Pancreas (tissue), 10 donors: ENCODE data around the gene CLRN1. TPM values are rescaled to one million over a fixed set of nuclear protein-coding genes. Genes with fewer than 3 reads are reported as not detected.
"Not testable (repeated sequence)": the region's sequence is repeated elsewhere in the genome, so short reads cannot be mapped to it uniquely, and the experiment has no call there.

ENCODE experiments used
- ATAC-seq, 4 donors: fragments of 200-7000 bp; cut with Tn5 transposase; one replicate each; pipeline versions ENCODE4 v1.8.0 to v1.9.1; 2020; ENCODE audit warnings: mild to moderate bottlenecking in 4 of 4, moderate library complexity in 4 of 4
- DNase-seq, 6 donors: peaks; one replicate each; pipeline ENCODE4 v3.0.0-alpha.2; 2020
- FAIRE-seq: peaks from 2 replicates; lab custom pipeline; 2012; peaks lifted over from hg19 to GRCh38; lab: Jason Lieb, UNC
- H3K27ac ChIP-seq, 4 donors: fragments of 200-600 bp; sonication (generic); 1 replicate in 3 of 4; 2 replicates in 1 of 4; pipeline versions ENCODE4 v1.5.0 to v1.8.0; 2020
- H3K27me3 ChIP-seq, 4 donors: fragments of 200-600 bp; one replicate each; pipeline ENCODE4 v1.8.0; 2021
- H3K36me3 ChIP-seq, 3 donors: fragments of 200-600 bp; sonication (generic) in 1 of 3; one replicate each; pipeline versions ENCODE4 v1.5.0 to v1.8.0; 2020 to 2021
- H3K4me1 ChIP-seq, 3 donors: fragments of 200-600 bp; one replicate each; pipeline ENCODE4 v1.8.0; 2021
- H3K4me3 ChIP-seq, 4 donors: fragments of 200-600 bp; sonication (generic) in 2 of 4; one replicate each; pipeline versions ENCODE4 v1.5.0 to v1.8.0; 2020 to 2021
- H3K9me3 ChIP-seq, 4 donors: fragments of 200-600 bp; one replicate each; pipeline ENCODE4 v1.8.0; 2021
- WGBS, 2 donors: extraction: QIAGEN DNeasy Blood & Tissue Kit; methylation state at CpG; one replicate each; pipeline ENCODE4 v1.1.7; 2013; 5-methylcytosine and 5-hydroxymethylcytosine counted together
- intact Hi-C, 3 donors: fragments of 100-400 bp; cut with DNase I; formaldehyde crosslinking; loops; one replicate each; pipeline versions ENCODE4 v1.11.1 to v1.14.2; 2022
- polyA plus RNA-seq, 2 donors: library from polyadenylated mRNA; stranded (reverse); fragments of 200-250 nt; gene quantifications; one replicate each; pipeline ENCODE4 v1.2.3, GENCODE V29; 2013
- total RNA-seq, 6 donors: library from RNA; stranded (reverse); fragmentation: NEBNext Ultra II Directional in 4 of 6; extraction: Animal tissue kit (Norgen Biotek cat#: 25700) in 4 of 6; gene quantifications; one replicate each; pipeline versions ENCODE4 v1.2.1 to v1.2.4, GENCODE V29; 2021 to 2023
- TF ChIP-seq, protein P1 (sequence below), 4 donors: fragments of 200-600 bp; sonication (generic) in 3 of 4; IDR thresholded peaks; one replicate each; pipeline versions ENCODE4 v1.5.0 to v1.8.0; 2021; ENCODE audit warnings: antibody characterized with exemption in 4 of 4
- donor health status: healthy with polysubstance abuse.
- donor health status: DM: no; HTN: no; CAD: no; lungs with moderate emphysema.
- donor health status: DM: no; HTN: no; CAD: no.
- donor health status: control.
- donor health status: control.
- donor health status: Bipolar disorder and iron deficiency.
- donor health status: DM: yes; HTN: yes; CAD: no.
- donor health status: DM: no; HTN: no; CAD: no.
- donor health status: DM: no; HTN: no; CAD: no.
- donor health status: DM: yes; HTN: yes; CAD: no.

Gene CLRN1
- total and polyA plus RNA-seq, 8 donors = not detected

DNA sequence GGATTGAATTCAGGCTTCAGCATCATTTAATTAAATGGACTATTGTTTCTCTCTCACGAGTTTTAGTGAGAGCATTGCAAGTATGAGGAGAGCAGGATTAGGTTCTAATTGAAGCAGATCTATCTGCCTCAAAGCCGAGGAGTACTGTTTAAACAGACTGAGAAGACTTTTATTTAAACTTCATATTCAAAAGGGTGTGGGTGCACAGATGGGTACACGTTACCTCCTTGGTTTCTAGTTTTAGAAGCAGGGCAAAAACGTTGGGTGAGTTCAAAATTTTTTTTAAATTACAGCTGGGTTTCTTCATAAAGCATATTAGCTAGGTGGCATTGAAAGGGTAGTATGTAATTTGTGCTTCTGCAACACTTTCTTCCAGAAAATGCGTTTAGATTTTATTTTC is 26.5 kb upstream of the CLRN1 start:
- Histone ChIP-seq H3K4me3 (no peak overlapping the region), H3K27me3 (no peaks in the 10 kb centered on the region), H3K36me3 (no peaks in the 10 kb centered on the region), H3K4me1 (peaks cover 0 to 5% (median 0%) of the 10 kb centered on the region in 3 donors), H3K9me3 (no peaks in the 10 kb centered on the region), H3K27ac (no peak overlapping the region)
- TF ChIP-seq, protein P1, sequence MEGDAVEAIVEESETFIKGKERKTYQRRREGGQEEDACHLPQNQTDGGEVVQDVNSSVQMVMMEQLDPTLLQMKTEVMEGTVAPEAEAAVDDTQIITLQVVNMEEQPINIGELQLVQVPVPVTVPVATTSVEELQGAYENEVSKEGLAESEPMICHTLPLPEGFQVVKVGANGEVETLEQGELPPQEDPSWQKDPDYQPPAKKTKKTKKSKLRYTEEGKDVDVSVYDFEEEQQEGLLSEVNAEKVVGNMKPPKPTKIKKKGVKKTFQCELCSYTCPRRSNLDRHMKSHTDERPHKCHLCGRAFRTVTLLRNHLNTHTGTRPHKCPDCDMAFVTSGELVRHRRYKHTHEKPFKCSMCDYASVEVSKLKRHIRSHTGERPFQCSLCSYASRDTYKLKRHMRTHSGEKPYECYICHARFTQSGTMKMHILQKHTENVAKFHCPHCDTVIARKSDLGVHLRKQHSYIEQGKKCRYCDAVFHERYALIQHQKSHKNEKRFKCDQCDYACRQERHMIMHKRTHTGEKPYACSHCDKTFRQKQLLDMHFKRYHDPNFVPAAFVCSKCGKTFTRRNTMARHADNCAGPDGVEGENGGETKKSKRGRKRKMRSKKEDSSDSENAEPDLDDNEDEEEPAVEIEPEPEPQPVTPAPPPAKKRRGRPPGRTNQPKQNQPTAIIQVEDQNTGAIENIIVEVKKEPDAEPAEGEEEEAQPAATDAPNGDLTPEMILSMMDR (IDR thresholded peaks at IDR 0.05) = no peak
- FAIRE-seq = no peak
- ATAC-seq = no peak
- DNase-seq = no peak
- intact Hi-C loops = no loop called here
- 46 to 50% methylated on average over 5 of the region's 5 CpGs for WGBS, 2 donors

DNA sequence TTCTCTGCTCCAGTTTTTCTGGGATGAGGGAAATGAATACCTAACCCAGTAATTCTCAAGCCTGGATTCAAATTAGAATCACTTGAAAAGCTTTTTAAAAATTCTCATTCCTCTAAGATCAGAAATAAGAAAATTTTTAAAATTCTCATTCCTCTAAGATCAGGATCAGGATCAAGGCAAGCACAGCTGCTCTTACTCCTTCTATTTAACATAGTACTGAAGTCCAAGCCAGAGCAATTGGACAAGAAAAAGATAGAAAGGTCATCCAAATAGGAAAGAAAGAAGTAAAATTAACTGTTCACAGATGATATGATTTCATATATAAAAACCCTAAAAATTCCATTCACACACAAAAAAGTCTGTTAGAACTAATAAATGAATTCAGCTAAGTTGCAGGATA is 24.2 kb upstream of the CLRN1 start:
- Histone ChIP-seq H3K36me3 (no peaks in the 10 kb centered on the region), H3K4me1 (no peaks in the 10 kb centered on the region), H3K27ac (no peak overlapping the region), H3K4me3 (no peak overlapping the region), H3K9me3 (no peaks in the 10 kb centered on the region), H3K27me3 (no peaks in the 10 kb centered on the region)
- ATAC-seq (no peak), FAIRE-seq (no peak), DNase-seq (no peak)
- TF ChIP-seq, protein P1 (IDR thresholded peaks at IDR 0.05) = no peak
- intact Hi-C loops = no loop called here

DNA sequence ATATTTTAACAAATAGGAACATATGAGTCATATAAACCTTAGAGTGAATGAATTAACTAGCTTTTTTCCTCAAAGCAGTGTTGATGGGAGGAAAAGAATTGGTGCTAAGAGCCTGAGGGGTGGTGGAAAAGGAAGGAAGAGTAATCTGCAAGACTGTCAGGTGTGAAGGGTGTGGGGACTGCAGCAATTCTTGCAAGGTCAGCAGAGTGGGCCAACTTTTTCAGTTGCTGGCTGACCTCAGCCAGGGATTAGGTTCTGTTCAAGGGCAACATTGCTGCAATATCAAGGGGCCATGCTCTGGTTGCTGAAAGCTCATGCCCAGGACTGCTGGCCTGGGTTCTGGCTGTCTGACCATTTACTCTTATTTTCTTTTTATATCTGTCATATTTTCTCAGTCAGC is 23.0 kb upstream of the CLRN1 start:
- H3K36me3 ChIP-seq = no peaks in the 10 kb centered on the region
- no peak for ATAC-seq
- intact Hi-C loops = no loop called here
- TF ChIP-seq, protein P1 (IDR thresholded peaks at IDR 0.05) = no peak
- no peak overlapping the region for H3K27ac ChIP-seq
- no peak overlapping the region for H3K4me3 ChIP-seq
- no peaks in the 10 kb centered on the region for H3K9me3 ChIP-seq
- FAIRE-seq = no peak
- H3K4me1 ChIP-seq = no peaks in the 10 kb centered on the region
- no peak for DNase-seq
- no peaks in the 10 kb centered on the region for H3K27me3 ChIP-seq

DNA sequence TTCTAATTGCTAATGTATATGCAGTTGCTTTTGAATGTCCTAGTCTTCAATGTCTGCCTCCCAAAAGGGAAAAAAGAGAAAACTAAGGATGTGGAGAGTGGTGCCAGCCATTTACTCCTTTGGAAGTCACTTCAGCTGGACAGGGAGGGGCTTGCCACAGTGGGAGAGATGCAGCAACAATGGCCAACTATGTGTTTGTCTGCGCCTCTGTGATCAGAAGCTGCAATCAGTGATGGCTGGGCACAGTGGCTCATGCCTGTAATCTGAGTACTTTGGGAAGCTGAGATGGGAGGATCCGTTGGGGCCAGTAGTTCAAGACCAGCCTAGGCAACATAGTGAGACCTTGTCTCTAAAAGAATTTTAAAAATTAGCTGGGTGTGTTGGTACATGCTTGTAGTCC is 16.7 kb upstream of the CLRN1 start:
- H3K4me3 ChIP-seq = no peak overlapping the region
- FAIRE-seq = no peak
- intact Hi-C loops = no loop called here
- 72 to 85% methylated on average over 2 of the region's 2 CpGs for WGBS, 2 donors
- no peaks in the 10 kb centered on the region for H3K4me1 ChIP-seq
- no peak for ATAC-seq
- DNase-seq = no peak
- H3K27me3 ChIP-seq = no peaks in the 10 kb centered on the region
- no peaks in the 10 kb centered on the region for H3K9me3 ChIP-seq
- H3K27ac ChIP-seq = no peak overlapping the region
- TF ChIP-seq, protein P1 (IDR thresholded peaks at IDR 0.05) = no peak
- no peaks in the 10 kb centered on the region for H3K36me3 ChIP-seq

DNA sequence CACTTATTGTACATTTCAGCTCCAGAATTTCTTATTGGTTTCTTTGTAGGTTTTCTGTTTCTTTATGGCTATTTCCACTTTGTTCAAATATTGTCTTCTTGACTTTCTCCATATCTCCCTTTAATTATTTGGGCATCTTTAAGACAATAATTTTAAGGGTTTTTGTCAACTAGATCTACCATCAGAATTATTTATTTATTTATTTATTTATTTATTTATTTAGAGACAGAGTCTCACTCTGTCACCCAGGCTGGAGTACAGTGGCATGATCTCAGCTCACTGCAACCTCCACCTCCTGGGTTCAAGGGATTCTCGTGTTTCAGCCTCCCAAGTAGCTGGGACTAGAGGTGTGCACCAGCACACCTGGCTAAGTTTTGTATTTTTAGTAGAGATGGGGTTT is 15.9 kb upstream of the CLRN1 start:
- H3K9me3 ChIP-seq, FAIRE-seq, DNase-seq, intact Hi-C loops, H3K4me1 ChIP-seq, H3K4me3 ChIP-seq, ATAC-seq, H3K27me3 ChIP-seq, H3K36me3 ChIP-seq, H3K27ac ChIP-seq: not testable (repeated sequence)
- WGBS, 2 donors = 82 to 86% methylated on average over 1 of the region's 1 CpG

- intact Hi-C loops = no loop called here
- TF ChIP-seq, protein P1 (IDR thresholded peaks at IDR 0.05) = no peak
- DNase-seq (no peak), ATAC-seq (no peak), FAIRE-seq (no peak)
- H3K27me3 ChIP-seq = no peaks in the 10 kb centered on the region
- no peak overlapping the region for H3K27ac ChIP-seq
- no peaks in the 10 kb centered on the region for H3K4me1 ChIP-seq
- no peaks in the 10 kb centered on the region for H3K36me3 ChIP-seq
- H3K9me3 ChIP-seq = no peaks in the 10 kb centered on the region
- no peak overlapping the region for H3K4me3 ChIP-seq
Measured at GRCh38 chr3:150985711-150986110, 13.2 kb upstream of the CLRN1 start.
